GM12891 (cell line): ENCODE measurements around the gene FRZB.

Source experiments
- DNase-seq: peaks from one replicate; pipeline ENCODE4 v3.0.0; 2011; ENCODE audit warnings: low spot score; ENCODE audit not compliant: insufficient read length
- FAIRE-seq: peaks from 2 replicates; lab custom pipeline; 2011; peaks lifted over from hg19 to GRCh38; lab: Jason Lieb, UNC
- PAX5 ChIP-seq: IDR thresholded peaks from 2 replicates; pipeline ENCODE4 v1.6.1; 2011; ENCODE audit warnings: low read length, moderate library complexity, mild to moderate bottlenecking; ENCODE audit not compliant: insufficient read depth, severe bottlenecking
- POLR2A ChIP-seq: IDR thresholded peaks from 2 replicates; pipeline ENCODE4 v1.6.1; 2011; ENCODE audit warnings: low read depth, low read length, control low read depth
- POLR2AphosphoS5 ChIP-seq: IDR thresholded peaks from 2 replicates; pipeline ENCODE4 v1.6.1; 2011; ENCODE audit warnings: low read depth, low read length, control low read depth
- POU2F2 ChIP-seq: IDR thresholded peaks from 2 replicates; pipeline ENCODE4 v1.6.1; 2011; ENCODE audit warnings: low read depth, mild to moderate bottlenecking, control low read depth, low read length, moderate library complexity
- SPI1 ChIP-seq: IDR thresholded peaks from 2 replicates; pipeline ENCODE4 v1.6.1; 2011; ENCODE audit warnings: low read depth, low read length, control low read depth
- TAF1 ChIP-seq: IDR thresholded peaks from 2 replicates; pipeline ENCODE4 v1.6.1; 2011; ENCODE audit warnings: low read depth, low read length, control low read depth

Gene FRZB

DNA sequence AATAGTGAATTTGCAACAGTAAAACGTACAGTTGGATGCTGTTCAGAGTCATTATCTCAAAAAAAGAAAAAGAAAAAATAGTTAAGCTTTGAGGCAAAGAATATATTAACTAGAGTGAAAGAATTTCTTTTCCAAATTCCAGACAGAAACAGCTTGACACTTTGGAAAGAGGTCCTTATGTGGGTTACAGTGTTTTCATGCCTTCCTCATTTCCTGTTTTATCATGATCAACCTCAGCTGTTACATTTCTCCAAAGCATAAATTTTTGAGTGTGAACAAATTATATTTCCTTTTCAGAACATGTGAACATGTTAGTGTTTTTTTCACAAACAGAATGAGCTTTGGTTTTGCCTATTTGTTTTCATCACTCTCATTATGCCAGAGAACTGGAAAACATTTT is 13.6 kb downstream of the FRZB start:
- FAIRE-seq (no peak), DNase-seq (no peak)
- no peak for TF ChIP-seq SPI1
- TF ChIP-seq POU2F2, result no peak
- TF ChIP-seq TAF1, result no peak
- TF ChIP-seq POLR2AphosphoS5, result no peak
- no peak for TF ChIP-seq PAX5
- no peak for TF ChIP-seq POLR2A

DNA sequence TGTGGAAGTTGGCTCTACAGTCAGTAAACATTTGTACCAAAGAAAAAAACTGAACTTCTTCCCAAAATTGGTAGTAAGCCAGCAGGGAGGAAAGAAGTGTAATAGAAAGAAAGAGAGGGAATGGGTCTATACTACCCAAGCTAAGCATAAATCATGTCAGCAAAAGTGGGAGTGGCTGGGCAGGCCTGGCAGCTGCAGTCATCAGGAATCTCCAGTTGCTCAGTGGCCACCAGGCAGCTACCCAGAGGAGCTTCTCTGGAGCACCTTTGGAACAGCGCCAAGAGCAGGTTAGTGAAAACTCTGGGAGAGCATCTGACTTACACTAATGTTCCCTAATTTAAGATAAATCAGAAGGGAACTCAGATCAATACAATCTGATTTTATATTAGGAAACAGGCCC is 14.3 kb downstream of the FRZB start:
- DNase-seq, result no peak
- TF ChIP-seq POLR2A (no peak), SPI1 (no peak), PAX5 (no peak), POU2F2 (no peak), POLR2AphosphoS5 (no peak), TAF1 (no peak)
- FAIRE-seq, result no peak

DNA sequence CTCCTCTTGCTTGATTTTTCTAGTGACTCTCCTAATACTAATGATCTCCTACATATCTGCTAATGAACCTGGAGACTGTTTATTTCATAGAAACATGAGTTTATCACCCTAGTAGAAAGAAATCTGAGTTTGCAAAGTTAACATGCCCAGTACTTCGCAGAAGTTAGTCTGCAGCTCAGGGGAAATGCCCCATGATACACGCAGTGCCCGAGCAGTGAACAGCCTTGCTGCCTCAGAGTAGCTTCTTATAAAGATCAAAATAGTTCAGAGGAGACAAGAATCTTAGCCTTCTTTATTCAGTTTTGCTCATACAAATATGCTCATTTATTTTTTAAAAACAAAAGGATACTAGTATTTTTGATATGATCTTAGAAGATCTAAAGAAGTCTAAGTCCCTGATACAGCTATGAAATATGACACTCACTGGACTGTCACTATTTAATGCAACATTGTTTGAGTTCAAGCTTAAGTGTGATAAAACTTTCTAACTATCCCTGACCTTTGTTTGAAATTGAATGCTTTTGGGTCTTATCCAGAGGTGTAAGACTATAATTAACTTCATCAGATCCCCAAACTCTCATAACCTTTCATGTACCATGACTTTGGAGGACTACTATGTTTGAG is 20.5 kb downstream of the FRZB start:
- FAIRE-seq (no peak), DNase-seq (no peak)
- no peak for TF ChIP-seq PAX5
- no peak for TF ChIP-seq POU2F2
- TF ChIP-seq TAF1, result no peak
- TF ChIP-seq POLR2A, result no peak
- TF ChIP-seq POLR2AphosphoS5, result no peak
- TF ChIP-seq SPI1, result no peak

DNA sequence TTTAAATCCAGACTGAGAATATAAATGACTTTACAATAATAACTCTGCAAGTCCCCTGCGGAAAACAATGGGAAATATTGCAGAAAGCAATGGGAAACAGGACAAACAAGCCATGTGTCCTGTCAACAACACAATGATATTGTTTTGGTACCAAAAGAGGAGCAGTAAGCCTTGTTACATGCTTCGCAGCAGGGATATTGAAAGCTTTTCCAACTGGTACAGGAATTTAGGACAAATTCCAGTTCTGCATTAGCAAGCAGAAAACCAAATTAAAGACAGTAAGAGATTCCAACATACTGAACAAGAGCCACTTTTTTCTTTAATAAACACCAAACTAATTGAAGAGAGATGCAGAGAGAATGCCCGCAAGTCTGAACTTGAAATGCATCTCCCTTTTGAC is 30.0 kb downstream of the FRZB start:
- TF ChIP-seq POLR2A, result no peak
- TF ChIP-seq SPI1, result no peak
- TF ChIP-seq POU2F2, result no peak
- TF ChIP-seq POLR2AphosphoS5, result no peak
- TF ChIP-seq TAF1, result no peak
- TF ChIP-seq PAX5, result no peak
- FAIRE-seq (no peak), DNase-seq (no peak)

GRCh38 chr2:182834293-182834692 is 32.1 kb downstream of the FRZB start:
- no peak for FAIRE-seq
- no peak for TF ChIP-seq TAF1
- no peak for TF ChIP-seq POU2F2
- no peak for TF ChIP-seq SPI1
- no peak for TF ChIP-seq PAX5
- TF ChIP-seq POLR2AphosphoS5, result no peak
- TF ChIP-seq POLR2A, result no peak
- no peak for DNase-seq

GRCh38 chr2:182833084-182833854 is 33.2 kb downstream of the FRZB start:
- TF ChIP-seq POLR2AphosphoS5, result no peak
- no peak for TF ChIP-seq TAF1
- TF ChIP-seq POU2F2, result no peak
- TF ChIP-seq PAX5, result no peak
- no peak for TF ChIP-seq SPI1
- TF ChIP-seq POLR2A, result no peak
- DNase-seq (no peak), FAIRE-seq (no peak)

- FAIRE-seq (no peak), DNase-seq (no peak)
- no peak for TF ChIP-seq SPI1
- no peak for TF ChIP-seq POLR2AphosphoS5
- TF ChIP-seq POLR2A, result no peak
- TF ChIP-seq POU2F2, result no peak
- no peak for TF ChIP-seq PAX5
- no peak for TF ChIP-seq TAF1
Observed at GRCh38 chr2:182831921-182832320, 34.5 kb downstream of the FRZB start.

DNA sequence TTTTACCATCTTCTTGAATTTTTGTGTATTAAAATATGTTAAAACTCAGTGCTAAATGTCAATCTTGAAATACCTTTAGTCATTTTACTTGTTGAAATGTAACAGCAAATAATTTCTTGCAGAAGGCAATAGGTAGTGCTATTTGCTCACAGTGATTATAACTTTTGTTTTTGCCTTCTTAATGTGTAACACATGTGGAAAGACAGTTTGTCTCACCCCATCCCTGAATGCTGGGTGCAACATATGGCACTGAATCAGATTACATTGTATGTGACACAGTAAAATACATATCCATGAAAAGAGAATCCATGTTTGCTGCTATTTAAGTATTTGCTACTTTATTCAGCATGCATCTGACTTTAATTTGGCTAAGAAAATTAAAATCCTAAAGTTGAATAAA is 35.3 kb downstream of the FRZB start:
- TF ChIP-seq SPI1 (no peak), POLR2A (no peak), TAF1 (no peak), PAX5 (no peak), POU2F2 (no peak)
- FAIRE-seq (no peak), DNase-seq (no peak)

GRCh38 chr2:182827182-182827879 is 39.1 kb downstream of the FRZB start:
- DNase-seq (no peak), FAIRE-seq (no peak)
- TF ChIP-seq POLR2A, result no peak
- TF ChIP-seq PAX5, result no peak
- no peak for TF ChIP-seq POLR2AphosphoS5
- TF ChIP-seq POU2F2, result no peak
- TF ChIP-seq SPI1, result no peak
- TF ChIP-seq TAF1, result no peak
